ENCODE data around the gene GRM6.

GRCh38 chr5:178986326-178986960 is 8.7 kb downstream of the GRM6 start:
- no peak for TF ChIP-seq CTCF (IDR thresholded peaks at IDR 0.05)
- TF ChIP-seq POLR2A (IDR thresholded peaks at IDR 0.05), result no peak
